ENCODE measurements around the gene TACR3.
"Not testable (repeated sequence)": the region's sequence is repeated elsewhere in the genome, so short reads cannot be mapped to it uniquely, and the experiment has no call there.

Gene TACR3

GRCh38 chr4:103719830-103720207 is at the start of gene TACR3:
TSS of gene TACR3 (minus strand) at chr4:103719985. CDS start at chr4:103719675, 310 bp downstream.
- no peak for DNase-seq (ENCODE audit: low read depth in 2 of 2)

GRCh38 chr4:103757631-103758030 is 37.8 kb upstream of the TACR3 start:
- DNase-seq (ENCODE audit: low read depth in 2 of 2), result no peak

- no peak for DNase-seq (ENCODE audit: low read depth in 2 of 2)
Observed at GRCh38 chr4:103756741-103757140, 37.0 kb upstream of the TACR3 start.

DNA sequence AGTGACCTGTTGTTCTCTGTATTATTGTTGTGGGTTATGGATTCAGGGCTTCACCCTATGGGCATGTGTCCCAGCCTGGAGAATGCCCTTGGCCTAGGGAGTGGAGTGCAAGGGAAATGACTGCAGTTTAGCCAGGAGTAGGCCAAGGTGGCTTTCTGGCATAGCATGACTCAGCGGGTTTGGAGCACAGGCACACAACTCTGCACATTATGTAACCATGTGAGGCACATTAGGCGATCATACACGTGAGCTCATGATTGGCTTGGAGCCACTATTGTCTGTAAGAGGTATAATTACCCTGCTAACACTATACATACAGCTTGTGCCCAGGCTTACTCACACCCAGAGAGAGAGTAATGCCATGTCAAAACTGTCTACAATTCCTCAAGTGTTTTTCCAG is 35.1 kb upstream of the TACR3 start:
- no peak for DNase-seq (ENCODE audit: low read depth in 2 of 2)

- DNase-seq (ENCODE audit: low read depth in 2 of 2), result no peak
Observed at GRCh38 chr4:103753868-103754653, 34.3 kb upstream of the TACR3 start.

GRCh38 chr4:103723150-103723549 is 3.4 kb upstream of the TACR3 start:
- not testable (repeated sequence) for DNase-seq (ENCODE audit: low read depth in 2 of 2)

GRCh38 chr4:103721251-103721650 is 1.5 kb upstream of the TACR3 start:
- DNase-seq (ENCODE audit: low read depth in 2 of 2), result no peak

GRCh38 chr4:103720661-103721060 is 876 bp upstream of the TACR3 start:
- DNase-seq (ENCODE audit: low read depth in 2 of 2), result no peak

DNA sequence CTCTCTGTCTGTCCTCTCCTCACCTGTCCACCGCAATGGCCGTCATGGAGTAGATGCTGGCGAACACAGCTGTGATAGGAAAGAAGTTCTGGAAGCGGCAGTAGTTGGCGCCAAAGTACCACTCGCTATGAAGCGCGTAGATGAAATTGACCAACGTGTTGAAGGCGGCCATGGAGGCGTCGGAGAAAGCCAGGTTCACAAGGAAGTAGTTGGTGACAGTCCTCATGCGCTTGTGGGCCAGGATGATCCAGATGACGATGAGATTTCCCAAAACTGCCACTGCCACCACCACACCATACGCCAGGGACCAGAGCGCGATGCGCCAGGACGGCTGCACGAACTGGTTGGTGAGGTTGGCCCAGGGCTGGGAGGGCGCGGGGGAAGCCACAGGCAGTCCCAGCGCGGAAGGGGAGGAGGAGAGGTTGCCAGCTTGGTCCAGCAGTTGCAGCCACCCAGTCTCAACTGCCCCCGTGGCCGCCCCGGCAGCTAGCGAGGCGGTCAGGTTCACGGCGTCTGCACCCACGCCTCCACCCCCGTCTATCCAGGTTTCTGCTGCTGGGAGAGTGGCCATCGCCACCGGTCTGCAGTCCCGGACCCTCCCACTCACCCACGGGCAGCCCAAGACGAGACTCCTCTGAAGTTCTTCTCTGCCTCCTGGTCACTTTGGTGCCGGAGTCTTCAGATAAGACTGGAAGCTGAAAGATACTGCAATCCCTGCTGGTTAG is 518 bp downstream of the TACR3 start:
- DNase-seq (ENCODE audit: low read depth in 2 of 2), result no peak

DNA sequence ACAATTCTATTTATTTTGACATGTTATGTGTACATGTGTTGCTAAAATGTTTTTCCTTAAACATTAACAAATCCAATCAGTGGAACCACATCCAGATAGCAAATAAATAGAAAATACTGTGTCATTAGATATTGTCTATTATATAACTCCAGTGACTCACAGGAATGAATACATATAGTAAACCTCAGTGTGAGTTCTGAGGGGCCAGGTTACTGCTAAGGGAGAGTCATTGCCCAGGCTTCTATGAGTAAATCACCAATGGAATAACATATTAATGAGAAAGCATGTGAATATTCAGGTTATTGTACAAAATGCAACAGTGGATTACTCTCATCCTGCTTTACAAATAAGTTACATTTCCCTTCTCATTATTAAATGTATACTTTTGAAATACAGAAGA is 27.2 kb downstream of the TACR3 start:
- no peak for DNase-seq (ENCODE audit: low read depth in 2 of 2)

DNA sequence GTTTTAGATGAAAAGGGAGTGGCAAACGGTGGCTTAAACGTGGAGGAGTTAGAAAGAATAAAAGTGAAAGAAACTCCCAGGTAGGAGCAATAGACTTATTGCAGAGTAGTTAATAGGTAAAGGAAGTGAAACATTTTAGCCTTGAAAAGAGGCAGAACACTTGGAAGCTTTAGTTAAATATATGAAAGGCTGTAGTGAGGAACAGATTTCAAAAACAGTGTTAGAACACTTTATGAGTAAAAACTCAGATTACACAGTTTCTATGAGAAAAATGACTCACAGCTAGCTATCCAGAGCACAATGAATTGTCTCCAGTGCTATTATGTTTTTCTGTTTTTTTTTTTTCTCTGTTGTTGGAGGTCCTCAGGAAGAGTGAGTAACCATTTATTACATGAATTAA is 45.8 kb downstream of the TACR3 start:
- DNase-seq (ENCODE audit: low read depth in 2 of 2), result no peak

DNA sequence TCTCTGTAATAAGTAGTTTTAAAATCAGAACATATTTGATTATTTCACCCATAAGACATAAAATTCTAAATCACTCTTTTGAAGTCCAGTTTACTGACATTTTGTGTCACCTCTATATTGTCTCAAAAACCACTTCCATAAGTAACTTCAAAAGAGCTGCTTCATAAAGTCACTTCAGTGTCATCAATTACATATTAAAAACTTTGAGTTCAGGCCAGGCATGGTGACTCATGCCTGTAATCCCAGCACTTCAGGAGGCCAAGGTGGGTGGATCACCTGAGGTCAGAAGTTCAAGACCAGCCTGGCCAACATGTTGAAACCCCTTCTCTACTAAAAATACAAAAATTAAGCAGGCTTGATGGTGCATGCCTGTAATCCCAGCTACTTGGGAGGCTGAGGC is 53.0 kb downstream of the TACR3 start:
- not testable (repeated sequence) for DNase-seq (ENCODE audit: low read depth in 2 of 2)

- DNase-seq (ENCODE audit: low read depth in 2 of 2), result no peak
Observed at GRCh38 chr4:103664436-103665075, 55.2 kb downstream of the TACR3 start.

- DNase-seq (ENCODE audit: low read depth in 2 of 2), result no peak
Observed at GRCh38 chr4:103648541-103648940, 71.2 kb downstream of the TACR3 start.

DNA sequence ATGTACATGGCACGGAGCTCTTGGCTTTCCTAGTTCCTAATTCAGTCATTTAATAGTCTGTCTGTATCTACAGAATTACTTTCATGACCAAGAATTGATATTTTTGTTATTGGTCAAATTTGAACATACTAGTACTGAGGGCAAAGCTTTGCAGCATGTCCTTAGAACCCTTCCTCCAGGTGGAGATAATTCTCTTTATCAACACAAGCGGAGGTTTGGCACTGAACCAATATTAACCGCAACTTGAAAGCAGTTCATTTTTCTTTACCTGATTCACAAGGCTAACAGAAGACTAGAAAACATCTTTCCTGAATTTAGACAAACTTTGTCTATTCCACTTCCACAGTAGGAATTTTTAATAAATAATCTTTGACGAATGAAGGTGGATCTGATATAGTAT is 73.8 kb downstream of the TACR3 start:
- DNase-seq (ENCODE audit: low read depth in 2 of 2), result no peak

GRCh38 chr4:103634236-103634635 is 85.5 kb downstream of the TACR3 start:
- no peak for DNase-seq (ENCODE audit: low read depth in 2 of 2)

DNA sequence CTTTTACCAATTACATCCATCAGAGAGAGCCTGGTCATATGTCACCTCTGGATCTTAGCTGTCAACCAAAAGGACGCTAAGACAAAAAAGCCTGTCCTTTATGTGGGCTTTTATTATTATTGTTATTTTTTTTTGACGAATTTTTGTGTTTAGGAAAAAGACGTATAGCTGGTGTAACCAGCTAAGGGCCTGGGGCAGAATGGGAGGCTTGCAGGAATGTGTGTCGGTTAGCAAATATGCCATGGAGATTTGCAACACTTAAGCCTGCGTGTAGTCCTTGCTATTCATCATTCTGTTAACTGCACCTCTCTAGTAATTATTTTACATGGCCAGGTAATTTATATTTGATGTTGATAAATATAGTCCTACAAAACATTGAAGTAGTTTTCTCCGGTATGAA is 93.5 kb downstream of the TACR3 start:
- DNase-seq (ENCODE audit: low read depth in 2 of 2), result no peak

DNA sequence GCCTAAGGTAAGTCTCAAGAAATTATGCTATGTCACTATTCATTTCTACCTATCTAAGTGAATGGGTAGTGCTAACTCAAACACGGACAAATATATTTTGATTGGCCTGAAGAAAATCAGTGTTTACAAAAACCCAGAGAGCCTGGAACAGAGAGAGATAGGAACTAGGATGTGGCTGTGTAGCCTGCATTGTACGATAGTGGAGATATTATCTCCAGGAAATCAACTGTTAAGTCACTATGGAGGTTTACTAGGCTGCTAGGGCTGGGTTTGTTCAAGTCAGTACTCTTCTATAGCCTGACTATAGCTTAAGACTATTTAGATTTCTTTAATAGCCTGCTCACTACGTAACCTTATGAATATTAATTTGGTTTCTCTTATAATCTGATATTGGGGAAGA is 127.9 kb downstream of the TACR3 start:
- no peak for DNase-seq (ENCODE audit: low read depth in 2 of 2)

GRCh38 chr4:103567591-103567990 is 152.2 kb downstream of the TACR3 start:
- no peak for DNase-seq (ENCODE audit: low read depth in 2 of 2)

- not testable (repeated sequence) for DNase-seq (ENCODE audit: low read depth in 2 of 2)
Observed at GRCh38 chr4:103559178-103559577, 160.6 kb downstream of the TACR3 start.

Data from fibroblast of skin of left quadriceps (primary cell).